Panc1 (cell line): ENCODE results near the gene SNRNP70. TPM values are rescaled to one million over a fixed set of nuclear protein-coding genes. Genes with fewer than 3 reads are reported as not detected.

Experiments
- ATAC-seq: fragments of 200-7000 bp; cut with Tn5 transposase; 2 replicates; pipeline ENCODE4 v1.9.1; 2020; ENCODE audit warnings: mild to moderate bottlenecking, moderate library complexity
- BruUV-seq: library from RNA; stranded (reverse); fragments of 400-500 nt; replicated peaks from 2 replicates; lab custom pipeline; 2021; lab: Mats Ljungman, UMichigan
- CTCF ChIA-PET: fragments of 300-600 bp; sonication (Branson Sonifier 250); formaldehyde crosslinking; loops from one replicate; lab custom pipeline; 2022; ENCODE audit warnings: antibody characterized with exemption; lab: Charles Lee
- POLR2A ChIA-PET: fragments of 300-600 bp; sonication (Branson Sonifier 250); formaldehyde crosslinking; loops from one replicate; lab custom pipeline; 2022; ENCODE audit warnings: antibody characterized with exemption; lab: Charles Lee
- DNase-seq: peaks from one replicate; pipeline ENCODE4 v3.0.0-alpha.2; 2010; ENCODE audit warnings: low read depth, low spot score
- H3K27ac ChIP-seq: 2 replicates; pipeline ENCODE4 v1.5.1; 2011; ENCODE audit warnings: mild to moderate bottlenecking, low read length, inconsistent platforms
- H3K27me3 ChIP-seq: fragments of 200-500 bp; sonication (Bioruptor generic); 2 replicates; pipeline ENCODE4 v1.6.0; 2014; ENCODE audit warnings: low read length, inconsistent platforms; ENCODE audit not compliant: control insufficient read depth, insufficient read depth
- H3K36me3 ChIP-seq: fragments of 200-500 bp; sonication (Bioruptor generic); 2 replicates; pipeline ENCODE4 v1.5.1; 2014; ENCODE audit warnings: inconsistent platforms, mild to moderate bottlenecking, low read length, moderate library complexity; ENCODE audit not compliant: control insufficient read depth, insufficient read depth
- H3K4me1 ChIP-seq: 2 replicates; pipeline ENCODE4 v1.5.1; 2011; ENCODE audit warnings: inconsistent platforms, mild to moderate bottlenecking, low read length, moderate library complexity; ENCODE audit not compliant: control insufficient read depth, insufficient read depth
- H3K4me3 ChIP-seq, 2 experiments: 2 replicates each; pipeline ENCODE4 v1.5.1; 2011 to 2012; ENCODE audit warnings: low read depth in 2 of 2, low read length in 2 of 2, mild to moderate bottlenecking in 2 of 2, inconsistent platforms in 1 of 2, moderate library complexity in 1 of 2
- H3K9me3 ChIP-seq: fragments of 200-500 bp; sonication (Bioruptor generic); 2 replicates; pipeline ENCODE4 v1.5.1; 2014; ENCODE audit warnings: low read depth, mild to moderate bottlenecking, inconsistent platforms, low read length, moderate library complexity; ENCODE audit not compliant: control insufficient read depth, insufficient read depth
- SIN3A ChIP-seq: IDR thresholded peaks from 2 replicates; pipeline ENCODE4 v1.6.1; 2012; ENCODE audit warnings: low read depth, mild to moderate bottlenecking, low read length, moderate library complexity, borderline replicate concordance; ENCODE audit not compliant: insufficient read depth
- TCF7L2 ChIP-seq: IDR thresholded peaks from 2 replicates; pipeline ENCODE4 v1.6.1; 2011; ENCODE audit warnings: mild to moderate bottlenecking, low read depth, low read length, inconsistent platforms
- in situ Hi-C: cut with HindIII; loops from 2 replicates; pipeline ENCODE4 v1.10.0; 2016; ENCODE audit warnings: low sequenced_read_pairs, low pct_unique_long_range_greater_than_20kb
- intact Hi-C: fragments of 100-400 bp; cut with micrococcal nuclease; formaldehyde crosslinking; loops from one replicate; pipeline ENCODE4 v1.10.0; 2022; ENCODE audit not compliant: unreplicated experiment
- total RNA-seq: library from RNA; stranded (reverse); gene quantifications from one replicate; pipeline ENCODE4 v1.2.1, GENCODE V29; 2021; ENCODE audit not compliant: unreplicated experiment
- TF ChIP-seq, protein P1 (sequence below), 2 experiments: IDR thresholded peaks; 2 replicates each; pipeline ENCODE4 v1.6.1; 2011 to 2012; ENCODE audit warnings: low read depth in 2 of 2, control low read depth in 1 of 2, low read length in 1 of 2, mild to moderate bottlenecking in 1 of 2, moderate library complexity in 1 of 2; ENCODE audit not compliant: insufficient read depth in 1 of 2
- TF ChIP-seq, protein P2 (sequence below): fragments of 450-650 bp; IDR thresholded peaks from 2 replicates; pipeline ENCODE4 v1.5.1; 2017; ENCODE audit warnings: mild to moderate bottlenecking

The SNRNP70 gene
- total RNA-seq, 1 experiment from 2014 or later: 180 TPM

DNA sequence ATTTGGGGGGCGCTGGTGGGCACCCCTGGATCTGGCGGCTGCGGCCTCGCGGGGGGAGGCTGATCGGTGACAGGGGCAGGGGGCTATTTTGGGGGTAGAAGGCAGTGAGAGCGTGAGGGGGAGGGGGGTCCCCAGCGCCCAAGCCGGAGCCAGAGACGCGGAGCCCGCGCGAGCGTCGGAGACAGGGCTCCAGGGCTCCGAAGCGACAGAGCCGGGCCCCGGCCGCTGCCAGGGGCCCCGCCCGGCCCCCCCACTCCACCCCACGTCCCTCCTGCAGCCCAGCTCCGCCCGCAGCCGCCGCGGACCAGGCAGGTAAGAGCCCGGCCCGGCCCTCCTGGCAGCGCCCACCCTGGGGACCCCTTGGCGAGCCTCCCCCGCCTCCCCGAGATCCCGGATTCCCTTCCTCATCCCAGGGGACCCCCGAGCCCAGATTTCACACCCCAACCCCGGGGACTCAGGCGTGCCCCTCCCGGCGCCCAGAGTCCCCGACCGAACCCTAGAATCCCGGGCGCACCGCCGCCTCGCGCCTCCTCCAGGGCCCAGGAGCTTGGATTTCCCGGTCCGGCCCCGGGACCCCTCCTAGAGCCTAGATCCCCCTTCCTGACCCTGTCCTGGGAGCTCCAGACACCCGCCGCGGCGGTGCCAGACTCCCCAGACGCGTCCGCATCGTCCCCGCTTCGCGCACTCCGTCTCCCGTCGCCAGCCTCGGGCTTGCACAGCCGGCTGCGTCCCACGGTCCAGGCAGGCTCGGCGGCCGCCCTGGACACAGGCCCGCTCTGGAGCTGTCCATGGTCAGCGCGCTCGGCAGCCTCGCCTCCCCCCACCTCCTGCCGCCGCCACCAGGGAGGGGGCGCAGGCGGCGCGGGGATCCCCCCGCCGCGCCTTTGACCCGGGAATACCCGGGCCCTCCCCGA is 34.4 kb downstream of the SNRNP70 start, which contains the start of gene PPFIA3:
Gene PPFIA3 (plus strand): TSS at position 134 of the 914 bp plus-strand sequence. CDS start 8,330 bp downstream, outside the sequence.
- Histone ChIP-seq H3K9me3 (no peaks in the 10 kb centered on the region), H3K4me1 (peaks cover 7% of the 10 kb centered on the region), H3K4me3 (peak within 1 kb of the TSS; percentile 53 to 57), H3K27ac (peak within 1 kb of the TSS; percentile 83), H3K27me3 (no peaks in the 10 kb centered on the region), H3K36me3 (no peaks in the 10 kb centered on the region)
- DNase-seq (no peak), ATAC-seq (peak; percentile 54)
- POLR2A ChIA-PET: interaction anchor here (0.9 kb wide), 1 partner anchor 8 kb away, joined by 3 read pairs; no protein-coding TSS in a partner anchor
- in situ Hi-C loops (no loop called here), intact Hi-C loops (no loop called here)
- peak; percentile 96; the same call in 1 of the 2 replicates for TF ChIP-seq SIN3A
- TF ChIP-seq, protein P1, sequence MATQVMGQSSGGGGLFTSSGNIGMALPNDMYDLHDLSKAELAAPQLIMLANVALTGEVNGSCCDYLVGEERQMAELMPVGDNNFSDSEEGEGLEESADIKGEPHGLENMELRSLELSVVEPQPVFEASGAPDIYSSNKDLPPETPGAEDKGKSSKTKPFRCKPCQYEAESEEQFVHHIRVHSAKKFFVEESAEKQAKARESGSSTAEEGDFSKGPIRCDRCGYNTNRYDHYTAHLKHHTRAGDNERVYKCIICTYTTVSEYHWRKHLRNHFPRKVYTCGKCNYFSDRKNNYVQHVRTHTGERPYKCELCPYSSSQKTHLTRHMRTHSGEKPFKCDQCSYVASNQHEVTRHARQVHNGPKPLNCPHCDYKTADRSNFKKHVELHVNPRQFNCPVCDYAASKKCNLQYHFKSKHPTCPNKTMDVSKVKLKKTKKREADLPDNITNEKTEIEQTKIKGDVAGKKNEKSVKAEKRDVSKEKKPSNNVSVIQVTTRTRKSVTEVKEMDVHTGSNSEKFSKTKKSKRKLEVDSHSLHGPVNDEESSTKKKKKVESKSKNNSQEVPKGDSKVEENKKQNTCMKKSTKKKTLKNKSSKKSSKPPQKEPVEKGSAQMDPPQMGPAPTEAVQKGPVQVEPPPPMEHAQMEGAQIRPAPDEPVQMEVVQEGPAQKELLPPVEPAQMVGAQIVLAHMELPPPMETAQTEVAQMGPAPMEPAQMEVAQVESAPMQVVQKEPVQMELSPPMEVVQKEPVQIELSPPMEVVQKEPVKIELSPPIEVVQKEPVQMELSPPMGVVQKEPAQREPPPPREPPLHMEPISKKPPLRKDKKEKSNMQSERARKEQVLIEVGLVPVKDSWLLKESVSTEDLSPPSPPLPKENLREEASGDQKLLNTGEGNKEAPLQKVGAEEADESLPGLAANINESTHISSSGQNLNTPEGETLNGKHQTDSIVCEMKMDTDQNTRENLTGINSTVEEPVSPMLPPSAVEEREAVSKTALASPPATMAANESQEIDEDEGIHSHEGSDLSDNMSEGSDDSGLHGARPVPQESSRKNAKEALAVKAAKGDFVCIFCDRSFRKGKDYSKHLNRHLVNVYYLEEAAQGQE (IDR thresholded peaks at IDR 0.05; ENCODE audit: insufficient read depth in 1 of 2, low read depth in 2 of 2, low read length in 1 of 2): peak; percentile 94 to 98
- TF ChIP-seq, protein P2, sequence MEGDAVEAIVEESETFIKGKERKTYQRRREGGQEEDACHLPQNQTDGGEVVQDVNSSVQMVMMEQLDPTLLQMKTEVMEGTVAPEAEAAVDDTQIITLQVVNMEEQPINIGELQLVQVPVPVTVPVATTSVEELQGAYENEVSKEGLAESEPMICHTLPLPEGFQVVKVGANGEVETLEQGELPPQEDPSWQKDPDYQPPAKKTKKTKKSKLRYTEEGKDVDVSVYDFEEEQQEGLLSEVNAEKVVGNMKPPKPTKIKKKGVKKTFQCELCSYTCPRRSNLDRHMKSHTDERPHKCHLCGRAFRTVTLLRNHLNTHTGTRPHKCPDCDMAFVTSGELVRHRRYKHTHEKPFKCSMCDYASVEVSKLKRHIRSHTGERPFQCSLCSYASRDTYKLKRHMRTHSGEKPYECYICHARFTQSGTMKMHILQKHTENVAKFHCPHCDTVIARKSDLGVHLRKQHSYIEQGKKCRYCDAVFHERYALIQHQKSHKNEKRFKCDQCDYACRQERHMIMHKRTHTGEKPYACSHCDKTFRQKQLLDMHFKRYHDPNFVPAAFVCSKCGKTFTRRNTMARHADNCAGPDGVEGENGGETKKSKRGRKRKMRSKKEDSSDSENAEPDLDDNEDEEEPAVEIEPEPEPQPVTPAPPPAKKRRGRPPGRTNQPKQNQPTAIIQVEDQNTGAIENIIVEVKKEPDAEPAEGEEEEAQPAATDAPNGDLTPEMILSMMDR: no peak
- TF ChIP-seq TCF7L2: no peak
- BruUV-seq: no TSS peak
- CTCF ChIA-PET: interaction anchor here (0.6 to 0.7 kb wide), 2 partner anchors 26 to 131 kb away, joined by 3 read pairs; no protein-coding TSS in a partner anchor

GRCh38 chr19:49120325-49120683 is 35.1 kb downstream of the SNRNP70 start:
- CTCF ChIA-PET: interaction anchor here (0.6 kb wide), 1 partner anchor 26 kb away, joined by 3 read pairs; no protein-coding TSS in a partner anchor
- POLR2A ChIA-PET: interaction anchor here (0.9 kb wide), 1 partner anchor 8 kb away, joined by 3 read pairs; no protein-coding TSS in a partner anchor
- no peaks in the 10 kb centered on the region for H3K27me3 ChIP-seq
- no peak for TF ChIP-seq TCF7L2
- 0 out of 2 replicates have a peak, but pooled peaks have one; percentile 4 for TF ChIP-seq SIN3A
- TF ChIP-seq, protein P2: no peak
- H3K4me3 ChIP-seq: peak overlapping the region; percentile 46 to 51
- no TSS peak for BruUV-seq
- H3K27ac ChIP-seq: no peak overlapping the region
- no peaks in the 10 kb centered on the region for H3K36me3 ChIP-seq
- ATAC-seq: no peak
- peaks cover 7% of the 10 kb centered on the region for H3K4me1 ChIP-seq
- H3K9me3 ChIP-seq: no peaks in the 10 kb centered on the region
- no peak for DNase-seq
- in situ Hi-C loops: no loop called here
- intact Hi-C loops: no loop called here
